Retinal pigment epithelial cell (primary cell): ENCODE data around the gene IPO13.

Experiments used
- DNase-seq: peaks from one replicate; pipeline ENCODE4 v3.0.0-alpha.2; 2010; ENCODE audit warnings: low read depth
- H3K4me3 ChIP-seq: 2 replicates; pipeline ENCODE4 v1.5.1; 2011; ENCODE audit warnings: mild to moderate bottlenecking, low read length, control low read depth, moderate library complexity
- CTCF ChIP-seq: conservative IDR thresholded peaks from 2 replicates; pipeline ENCODE4 v1.5.1; 2011; ENCODE audit warnings: low read depth, low read length, control low read depth, inconsistent platforms

Gene IPO13

GRCh38 chr1:43930949-43931275, 15.8 kb upstream of the IPO13 start:
- TF ChIP-seq CTCF, result no peak
- H3K4me3 ChIP-seq, result no peak overlapping the region
- no peak for DNase-seq

GRCh38 chr1:43931711-43932660, 14.8 kb upstream of the IPO13 start:
- no peak for DNase-seq
- no peak for TF ChIP-seq CTCF
- no peak overlapping the region for H3K4me3 ChIP-seq

- H3K4me3 ChIP-seq, result peak overlapping the region; percentile 60
- no peak for DNase-seq
- no peak for TF ChIP-seq CTCF
Observed at GRCh38 chr1:43932786-43933385, 13.9 kb upstream of the IPO13 start.

GRCh38 chr1:43933386-43934100, 13.2 kb upstream of the IPO13 start, which contains the start of gene ARTN:
ARTN (plus strand) TSS chr1:43933801; CDS start chr1:43935657, 1,856 bp downstream.
- no peak for TF ChIP-seq CTCF
- no peak for DNase-seq
- peak within 1 kb of the TSS; percentile 60 for H3K4me3 ChIP-seq

- peak; percentile 94 for TF ChIP-seq CTCF
- H3K4me3 ChIP-seq, result peak overlapping the region; percentile 60
- no peak for DNase-seq
Observed at GRCh38 chr1:43934101-43934985, 12.4 kb upstream of the IPO13 start.

- no peak overlapping the region for H3K4me3 ChIP-seq
- TF ChIP-seq CTCF, result no peak
- DNase-seq, result no peak
Observed at GRCh38 chr1:43934986-43935324, 11.8 kb upstream of the IPO13 start.
